HG03558 (cell line): ENCODE data around the gene TIMP2.
"Not testable (repeated sequence)": the region's sequence is repeated elsewhere in the genome, so short reads cannot be mapped to it uniquely, and the experiment has no call there.

Source experiments
- ATAC-seq: cut with Tn5 transposase; IDR thresholded peaks from one replicate; pipeline ENCODE4 v1.9.1; 2021; ENCODE audit warnings: moderate number of reproducible peaks; ENCODE audit not compliant: unreplicated experiment; ENCODE audit errors: extremely low read depth

TIMP2 gene

GRCh38 chr17:78892062-78892456, 33.1 kb downstream of the TIMP2 start:
- ATAC-seq, result no peak

GRCh38 chr17:78891406-78892061, 33.7 kb downstream of the TIMP2 start:
- ATAC-seq, result no peak

- no peak for ATAC-seq
These were observed 34.7 kb downstream of the TIMP2 start for GRCh38 chr17:78890498-78890897.

- not testable (repeated sequence) for ATAC-seq
These were observed 35.1 kb downstream of the TIMP2 start for GRCh38 chr17:78890096-78890495.

- no peak for ATAC-seq
These were observed 35.7 kb downstream of the TIMP2 start for GRCh38 chr17:78889531-78889930.

- no peak for ATAC-seq
These were observed 36.2 kb downstream of the TIMP2 start for GRCh38 chr17:78888941-78889518.

- no peak for ATAC-seq
These were observed 38.2 kb downstream of the TIMP2 start for GRCh38 chr17:78886954-78887353.

GRCh38 chr17:78885956-78886355, 39.2 kb downstream of the TIMP2 start:
- no peak for ATAC-seq

GRCh38 chr17:78884876-78885667, 40.1 kb downstream of the TIMP2 start:
- no peak for ATAC-seq

- ATAC-seq, result no peak
These were observed 40.9 kb downstream of the TIMP2 start for GRCh38 chr17:78884148-78884825.

GRCh38 chr17:78883533-78884131, 41.6 kb downstream of the TIMP2 start:
- no peak for ATAC-seq

GRCh38 chr17:78883089-78883532, 42.1 kb downstream of the TIMP2 start:
- ATAC-seq, result no peak

- ATAC-seq, result no peak
These were observed 42.6 kb downstream of the TIMP2 start for GRCh38 chr17:78882540-78883088.

- no peak for ATAC-seq
These were observed 45.5 kb downstream of the TIMP2 start for GRCh38 chr17:78879635-78880186.

GRCh38 chr17:78878871-78879527, 46.2 kb downstream of the TIMP2 start:
- no peak for ATAC-seq

- ATAC-seq, result no peak
These were observed 46.9 kb downstream of the TIMP2 start for GRCh38 chr17:78878261-78878660.

- ATAC-seq, result not testable (repeated sequence)
These were observed 48.2 kb downstream of the TIMP2 start for GRCh38 chr17:78876954-78877517.

- ATAC-seq, result no peak
These were observed 49.0 kb downstream of the TIMP2 start for GRCh38 chr17:78876094-78876597.
